Dermis blood vessel endothelial cell (primary cell): ENCODE measurements around the gene KCNE2. TPM values are rescaled to one million over a fixed set of nuclear protein-coding genes. Genes with fewer than 3 reads are reported as not detected.
"Not testable (repeated sequence)": the region's sequence is repeated elsewhere in the genome, so short reads cannot be mapped to it uniquely, and the experiment has no call there.

Experiments
- DNase-seq: peaks from one replicate; pipeline ENCODE4 v3.0.0; 2010
- total RNA-seq: library from RNA; depleted of rRNA; stranded (reverse); fragments of >200 nt; gene quantifications from 2 replicates; pipeline ENCODE4 v1.2.3, GENCODE V29; 2014

Gene KCNE2
- total RNA-seq, 1 donor from 2014 or later = not detected

GRCh38 chr21:34417448-34418077 is 53.8 kb downstream of the KCNE2 start:
- DNase-seq = not testable (repeated sequence)

Other genes starting within 250 kb of the KCNE2 start
- 2.0 and 2.4 TPM in 2 replicates for gene SMIM11, start 11.5 kb downstream of the KCNE2 start, total RNA-seq
- not detected in 2 replicates for gene SMIM34, start 59.9 kb downstream of the KCNE2 start, total RNA-seq
- gene KCNE1, start 148.2 kb downstream of the KCNE2 start, total RNA-seq = under 0.01 and 0.14 TPM in 2 replicates